Lung (tissue), 12 donors: ENCODE results near the gene SLC22A23. TPM values are rescaled to one million over a fixed set of nuclear protein-coding genes. Genes with fewer than 3 reads are reported as not detected.

Experiments used
- ATAC-seq: fragments of 200-7000 bp; cut with Tn5 transposase; one replicate; pipeline ENCODE4 v1.9.1; 2020; ENCODE audit warnings: moderate number of reproducible peaks; ENCODE audit not compliant: insufficient read depth, low FRiP score
- DNase-seq, 3 donors: peaks; one replicate each; pipeline ENCODE4 v3.0.0-alpha.2; 2013 to 2017
- H3K27ac ChIP-seq, 2 donors: one replicate each; pipeline ENCODE4 v1.5.1; 2013; ENCODE audit warnings: mild to moderate bottlenecking in 2 of 2, moderate library complexity in 2 of 2, control low read depth in 1 of 2, inconsistent platforms in 1 of 2, low read depth in 1 of 2, low read length in 1 of 2
- H3K27me3 ChIP-seq, 3 donors: one replicate each; pipeline ENCODE4 v1.5.1; 2013; ENCODE audit warnings: low read length in 2 of 3; ENCODE audit not compliant: control insufficient read depth in 3 of 3, insufficient read depth in 3 of 3
- H3K36me3 ChIP-seq, 4 donors: one replicate each; pipeline ENCODE4 v1.5.1; 2013; ENCODE audit warnings: low read length in 4 of 4, mild to moderate bottlenecking in 1 of 4, moderate library complexity in 1 of 4; ENCODE audit not compliant: control insufficient read depth in 4 of 4, insufficient read depth in 4 of 4
- H3K4me1 ChIP-seq, 5 donors: one replicate each; pipeline ENCODE4 v1.5.1; 2013; ENCODE audit warnings: low read length in 5 of 5, mild to moderate bottlenecking in 2 of 5, moderate library complexity in 1 of 5; ENCODE audit not compliant: control insufficient read depth in 5 of 5, insufficient read depth in 5 of 5
- H3K4me3 ChIP-seq: one replicate; pipeline ENCODE4 v1.5.1; 2013; ENCODE audit warnings: mild to moderate bottlenecking, control low read depth, moderate library complexity
- H3K9ac ChIP-seq, 2 donors: one replicate each; pipeline ENCODE4 v1.5.1; 2013; ENCODE audit warnings: low read length in 2 of 2, control low read depth in 1 of 2; ENCODE audit not compliant: insufficient read depth in 1 of 2
- H3K9me3 ChIP-seq, 4 donors: one replicate each; pipeline ENCODE4 v1.5.1; 2013; ENCODE audit warnings: low read length in 3 of 4, mild to moderate bottlenecking in 1 of 4, moderate library complexity in 1 of 4; ENCODE audit not compliant: control insufficient read depth in 4 of 4, insufficient read depth in 3 of 4
- WGBS, 2 donors: extraction: QIAGEN DNeasy Blood & Tissue Kit; methylation state at CpG; one replicate each; pipeline ENCODE4 v1.1.7; 2013; 5-methylcytosine and 5-hydroxymethylcytosine counted together
- polyA plus RNA-seq, 2 donors: library from polyadenylated mRNA; stranded (reverse); fragments of 200-250 nt; gene quantifications; one replicate each; pipeline ENCODE4 v1.2.1, GENCODE V29; 2013
- total RNA-seq, 2 donors: library from RNA; depleted of rRNA in 1 of 2; stranded (reverse); fragments of >200 nt in 1 of 2; gene quantifications; one replicate each; pipeline ENCODE4 v1.2.1, GENCODE V29; 2014 to 2021
- TF ChIP-seq, protein P1 (sequence below): IDR thresholded peaks from 2 replicates; pipeline ENCODE4 v1.5.1; 2012; ENCODE audit warnings: mild to moderate bottlenecking; ENCODE audit errors: control extremely low read depth, extremely low read depth
- donor health status: control.
- donor health status: control.
- donor health status: Bipolar disorder and iron deficiency.
- donor health status: healthy.
- donor health status: DM: yes; HTN: yes; CAD: no.

The SLC22A23 gene
- total and polyA plus RNA-seq, 4 donors: 6.6 to 45.6 (median 24.1) TPM

DNA sequence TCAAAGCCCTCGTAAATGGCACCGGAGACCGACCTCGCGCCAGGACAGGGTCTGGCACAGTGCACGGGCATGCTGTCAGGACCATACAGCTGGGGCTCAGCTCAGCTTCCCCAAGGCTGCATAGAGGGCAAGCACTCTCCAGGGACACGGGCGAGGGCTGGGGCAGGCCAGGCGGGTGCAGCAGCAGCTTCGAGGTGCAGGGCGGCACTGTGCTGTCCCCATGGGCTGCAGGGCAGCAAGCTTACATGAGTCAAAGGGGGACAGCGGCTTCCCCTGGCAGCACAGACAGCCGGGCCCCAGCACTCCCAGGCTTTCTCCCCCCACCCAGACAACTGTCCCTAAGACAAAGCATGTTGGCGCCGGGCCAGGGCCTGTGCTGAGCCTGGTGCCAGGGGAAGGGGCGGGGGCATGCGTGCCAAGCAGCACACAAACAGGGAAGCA, 172.4 kb downstream of the SLC22A23 start:
- Histone ChIP-seq H3K27ac (no peak overlapping the region), H3K4me3 (no peak overlapping the region), H3K36me3 (peaks cover 0 to 22% (median 13%) of the 10 kb centered on the region in 4 donors), H3K9ac (no peak overlapping the region), H3K4me1 (peaks cover 0 to 19% (median 10%) of the 10 kb centered on the region in 5 donors), H3K27me3 (no peaks in the 10 kb centered on the region), H3K9me3 (no peaks in the 10 kb centered on the region)
- TF ChIP-seq, protein P1, sequence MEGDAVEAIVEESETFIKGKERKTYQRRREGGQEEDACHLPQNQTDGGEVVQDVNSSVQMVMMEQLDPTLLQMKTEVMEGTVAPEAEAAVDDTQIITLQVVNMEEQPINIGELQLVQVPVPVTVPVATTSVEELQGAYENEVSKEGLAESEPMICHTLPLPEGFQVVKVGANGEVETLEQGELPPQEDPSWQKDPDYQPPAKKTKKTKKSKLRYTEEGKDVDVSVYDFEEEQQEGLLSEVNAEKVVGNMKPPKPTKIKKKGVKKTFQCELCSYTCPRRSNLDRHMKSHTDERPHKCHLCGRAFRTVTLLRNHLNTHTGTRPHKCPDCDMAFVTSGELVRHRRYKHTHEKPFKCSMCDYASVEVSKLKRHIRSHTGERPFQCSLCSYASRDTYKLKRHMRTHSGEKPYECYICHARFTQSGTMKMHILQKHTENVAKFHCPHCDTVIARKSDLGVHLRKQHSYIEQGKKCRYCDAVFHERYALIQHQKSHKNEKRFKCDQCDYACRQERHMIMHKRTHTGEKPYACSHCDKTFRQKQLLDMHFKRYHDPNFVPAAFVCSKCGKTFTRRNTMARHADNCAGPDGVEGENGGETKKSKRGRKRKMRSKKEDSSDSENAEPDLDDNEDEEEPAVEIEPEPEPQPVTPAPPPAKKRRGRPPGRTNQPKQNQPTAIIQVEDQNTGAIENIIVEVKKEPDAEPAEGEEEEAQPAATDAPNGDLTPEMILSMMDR: no peak
- 82 to 90% methylated on average over 17 of the region's 17 CpGs for WGBS, 2 donors
- ATAC-seq (no peak), DNase-seq (peak in 1 of 3 donors; percentile 19)

DNA sequence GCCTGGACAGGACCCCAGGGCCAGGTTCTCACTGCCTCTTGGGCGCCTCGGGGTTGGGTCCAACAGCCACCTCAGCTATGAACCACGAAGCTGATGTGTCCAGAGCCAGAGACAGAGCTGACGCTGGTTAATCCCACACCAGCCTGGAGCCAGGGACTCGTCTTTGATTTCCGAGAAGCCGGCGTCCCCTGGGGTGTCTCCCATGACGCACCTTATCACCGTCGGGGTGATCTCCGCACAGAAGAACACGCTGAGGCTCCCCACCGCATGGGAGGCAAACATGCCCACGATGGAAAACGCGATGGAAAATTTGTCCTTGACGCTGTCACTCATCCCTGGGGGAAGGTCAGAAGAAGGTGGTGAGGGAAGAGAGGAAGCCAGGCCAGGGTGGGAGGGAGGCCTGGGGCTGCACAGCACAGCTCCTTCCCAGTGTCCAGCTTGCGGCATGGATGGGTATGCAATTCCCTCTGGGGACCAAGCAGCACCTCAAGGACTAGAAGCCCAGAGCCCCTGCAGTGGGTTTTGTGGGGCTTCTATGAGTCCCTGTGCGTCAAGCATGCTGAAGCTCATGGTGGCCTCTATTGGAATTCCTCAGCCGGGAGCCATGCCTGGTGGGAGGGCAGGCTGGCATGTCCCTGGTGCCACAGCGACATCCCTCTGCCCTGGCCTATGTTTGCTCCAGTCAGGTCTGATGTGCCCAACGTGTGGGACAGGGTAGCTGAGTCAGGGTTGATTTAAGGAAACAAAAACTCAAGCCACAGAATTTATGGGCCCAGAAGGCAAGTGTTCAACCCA, 173.0 kb downstream of the SLC22A23 start:
- Histone ChIP-seq H3K27me3 (no peaks in the 10 kb centered on the region), H3K4me1 (peaks cover 0 to 19% (median 10%) of the 10 kb centered on the region in 5 donors), H3K9me3 (no peaks in the 10 kb centered on the region), H3K9ac (no peak overlapping the region), H3K36me3 (peaks cover 0 to 22% (median 13%) of the 10 kb centered on the region in 4 donors), H3K4me3 (no peak overlapping the region), H3K27ac (no peak overlapping the region)
- WGBS, 2 donors: 95% methylated on average over 23 of the region's 23 CpGs
- TF ChIP-seq, protein P1: no peak
- peak in 1 of 3 donors; percentile 4 for DNase-seq
- ATAC-seq: no peak

DNA sequence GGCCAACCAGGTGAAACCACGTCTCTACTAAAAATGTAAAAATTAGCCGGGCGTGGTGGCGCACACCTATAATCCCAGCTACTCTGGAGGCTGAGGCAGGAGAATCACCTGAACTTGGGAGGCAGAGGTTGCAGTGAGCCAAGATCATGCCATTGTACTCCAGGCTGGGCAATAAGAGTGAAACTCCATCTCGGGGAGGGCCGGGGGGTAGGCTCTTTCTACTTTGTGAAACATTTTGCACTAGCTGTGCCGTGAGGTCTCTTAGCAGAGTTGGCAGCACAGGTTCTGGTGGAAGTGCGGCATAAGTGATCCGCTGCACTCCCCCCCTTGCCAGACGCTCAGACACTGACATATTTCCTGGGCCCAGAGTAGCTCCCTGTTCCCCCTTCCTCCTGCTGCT, 173.6 kb downstream of the SLC22A23 start:
- H3K27me3 ChIP-seq: no peaks in the 10 kb centered on the region
- peaks cover 0 to 22% (median 15%) of the 10 kb centered on the region in 4 donors for H3K36me3 ChIP-seq
- H3K9me3 ChIP-seq: no peaks in the 10 kb centered on the region
- TF ChIP-seq, protein P1: no peak
- H3K4me1 ChIP-seq: peaks cover 0 to 19% (median 10%) of the 10 kb centered on the region in 5 donors
- ATAC-seq (no peak), DNase-seq (peak in 1 of 3 donors; percentile 10)
- 95 to 98% methylated on average over 10 of the region's 10 CpGs for WGBS, 2 donors
- H3K4me3 ChIP-seq: no peak overlapping the region
- no peak overlapping the region for H3K9ac ChIP-seq
- H3K27ac ChIP-seq: no peak overlapping the region
